ENCODE measurements around the gene NDUFA11. TPM values are rescaled to one million over a fixed set of nuclear protein-coding genes. Genes with fewer than 3 reads are reported as not detected.

The NDUFA11 gene
- total RNA-seq, 1 donor from 2014 or later = 558 TPM

DNA sequence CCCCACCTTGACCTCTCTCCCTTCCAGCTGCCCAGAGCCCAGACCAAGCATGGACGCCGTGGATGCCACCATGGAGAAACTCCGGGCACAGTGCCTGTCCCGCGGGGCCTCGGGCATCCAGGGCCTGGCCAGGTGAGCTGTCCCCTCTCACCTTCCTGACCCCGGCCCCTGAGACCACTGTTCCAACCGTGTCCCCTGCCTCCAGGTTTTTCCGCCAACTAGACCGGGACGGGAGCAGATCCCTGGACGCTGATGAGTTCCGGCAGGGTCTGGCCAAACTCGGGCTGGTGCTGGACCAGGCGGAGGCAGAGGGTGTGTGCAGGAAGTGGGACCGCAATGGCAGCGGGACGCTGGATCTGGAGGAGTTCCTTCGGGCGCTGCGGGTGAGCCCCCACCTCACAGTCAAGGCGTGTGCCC lies 10.8 kb upstream of the NDUFA11 start:
- intact Hi-C loops (cut with micrococcal nuclease) = no loop called here
- ATAC-seq (peak; percentile 8), DNase-seq (no peak)

DNA sequence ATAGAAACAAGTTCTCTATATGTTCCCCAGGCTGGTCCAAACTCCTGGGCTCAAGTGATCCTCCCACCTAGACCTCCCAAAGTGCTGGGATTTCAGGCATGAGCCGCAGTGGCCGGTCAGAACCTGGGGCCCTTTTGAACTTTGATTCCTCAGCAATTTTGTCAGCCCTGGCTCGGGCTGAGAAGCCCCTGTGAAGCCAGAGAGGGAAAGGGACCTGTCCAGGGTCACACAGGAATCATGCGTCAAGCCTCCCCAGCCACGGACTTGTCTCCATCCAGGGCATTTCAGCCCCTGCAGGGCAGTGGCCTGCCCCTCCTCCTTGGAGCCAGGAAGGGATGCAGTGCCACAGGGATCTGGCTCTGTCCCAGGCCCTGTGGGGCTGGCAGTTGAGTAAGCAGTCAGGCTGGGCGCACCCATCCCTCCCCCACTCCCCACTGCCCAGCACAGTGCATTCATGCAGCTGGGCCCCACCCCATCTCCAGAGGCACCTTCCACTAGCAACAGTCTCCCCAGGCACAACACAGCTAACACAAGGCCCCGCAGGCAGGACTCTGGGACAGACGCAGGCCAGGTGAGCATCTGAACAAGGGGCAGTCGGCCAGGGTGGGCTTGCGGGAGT lies 10.3 kb upstream of the NDUFA11 start, which contains the start of gene CAPS:
CAPS (plus strand) TSS at position 516 of the 619 bp plus-strand sequence. CDS start 153 bp downstream, outside the sequence.
- intact Hi-C loops (cut with micrococcal nuclease) = no loop called here
- DNase-seq = peak; percentile 74
- peak; percentile 79 for ATAC-seq

- no peak for ATAC-seq
- intact Hi-C loops (cut with micrococcal nuclease) = no loop called here
- no peak for DNase-seq
Measured at GRCh38 chr19:5911366-5911765, 7.8 kb upstream of the NDUFA11 start.

DNA sequence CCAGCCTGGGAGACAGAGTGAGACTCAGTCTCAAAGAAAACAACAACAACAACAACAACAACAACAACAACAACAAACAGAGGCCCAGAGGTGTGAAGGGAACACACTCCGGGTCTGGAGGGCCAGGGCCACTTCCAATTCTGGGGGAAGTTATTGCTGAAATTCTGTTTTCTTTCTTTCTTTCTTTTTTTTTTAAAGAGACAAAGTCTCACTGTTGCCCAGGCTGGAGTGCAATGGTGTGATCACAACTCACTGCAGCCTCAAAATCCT lies 7.0 kb upstream of the NDUFA11 start:
- intact Hi-C loops (cut with micrococcal nuclease) = no loop called here
- DNase-seq (no peak), ATAC-seq (no peak)

- DNase-seq (no peak), ATAC-seq (no peak)
- intact Hi-C loops (cut with micrococcal nuclease) = no loop called here
Measured at GRCh38 chr19:5908773-5909442, 5.3 kb upstream of the NDUFA11 start.

DNA sequence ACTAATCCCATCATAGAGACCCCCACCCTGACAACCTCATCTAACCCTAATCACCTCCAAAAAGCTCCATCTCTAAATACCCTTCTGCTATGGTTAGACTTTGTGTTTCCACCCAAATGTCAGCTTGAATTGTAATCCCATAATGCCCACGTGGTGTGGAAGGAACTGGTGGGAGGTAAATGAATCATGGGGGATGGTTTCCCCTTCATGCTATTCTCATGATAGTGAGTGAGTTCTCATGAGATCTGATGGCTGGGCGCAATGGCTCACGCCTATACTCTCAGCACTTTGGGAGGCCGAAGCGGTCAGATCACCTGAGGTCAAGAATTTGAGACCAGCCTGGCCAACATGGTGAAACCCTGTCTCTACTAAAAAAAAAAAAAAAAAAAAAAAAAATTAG lies 3.7 kb upstream of the NDUFA11 start:
- DNase-seq (no peak), ATAC-seq (no peak)
- intact Hi-C loops (cut with micrococcal nuclease) = no loop called here

- no peak for DNase-seq
- ATAC-seq = no peak
- intact Hi-C loops (cut with micrococcal nuclease) = no loop called here
Measured at GRCh38 chr19:5905114-5905778, 1.7 kb upstream of the NDUFA11 start.

DNA sequence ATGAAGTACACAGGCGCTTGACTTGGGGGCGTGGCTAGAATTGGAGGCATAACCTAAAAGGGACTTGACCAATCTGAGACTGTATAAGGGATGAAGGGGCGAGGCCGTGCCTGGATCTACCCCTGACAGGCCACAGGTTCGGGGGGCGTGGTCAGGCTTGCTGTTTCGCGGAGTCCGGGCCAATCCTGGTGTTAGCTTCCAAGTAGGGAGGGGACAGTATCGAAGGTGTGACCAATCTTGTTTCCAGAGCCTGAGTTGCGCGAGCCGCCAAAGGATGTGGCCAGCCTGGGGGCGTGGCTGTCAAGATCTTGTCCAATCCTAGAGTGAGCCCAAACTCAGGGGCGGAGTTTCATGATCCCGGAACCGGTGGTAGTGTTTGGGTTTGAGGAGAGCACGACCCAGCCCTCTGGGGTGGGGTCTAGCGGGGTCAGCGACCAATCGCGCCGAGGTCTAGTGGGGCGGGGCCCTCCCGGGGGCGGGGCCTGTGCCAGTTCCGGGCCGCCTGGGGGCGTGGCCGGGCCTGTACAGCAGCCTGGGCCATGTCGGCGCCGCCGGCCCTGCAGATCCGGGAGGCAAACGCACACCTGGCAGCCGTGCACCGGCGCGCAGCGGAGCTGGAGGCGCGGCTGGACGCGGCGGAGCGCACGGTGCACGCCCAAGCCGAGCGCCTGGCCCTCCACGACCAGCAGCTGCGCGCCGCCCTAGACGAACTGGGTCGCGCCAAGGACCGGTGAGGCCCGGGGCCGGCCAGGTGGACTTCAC lies 943 bp upstream of the NDUFA11 start, which contains the start of gene VMAC:
VMAC (plus strand) TSS at position 521 of the 762 bp plus-strand sequence; CDS start at position 540, 19 bp downstream.
- ATAC-seq (peak; percentile 83), DNase-seq (peak; percentile 100)
- intact Hi-C loops (cut with micrococcal nuclease) = no loop called here

DNA sequence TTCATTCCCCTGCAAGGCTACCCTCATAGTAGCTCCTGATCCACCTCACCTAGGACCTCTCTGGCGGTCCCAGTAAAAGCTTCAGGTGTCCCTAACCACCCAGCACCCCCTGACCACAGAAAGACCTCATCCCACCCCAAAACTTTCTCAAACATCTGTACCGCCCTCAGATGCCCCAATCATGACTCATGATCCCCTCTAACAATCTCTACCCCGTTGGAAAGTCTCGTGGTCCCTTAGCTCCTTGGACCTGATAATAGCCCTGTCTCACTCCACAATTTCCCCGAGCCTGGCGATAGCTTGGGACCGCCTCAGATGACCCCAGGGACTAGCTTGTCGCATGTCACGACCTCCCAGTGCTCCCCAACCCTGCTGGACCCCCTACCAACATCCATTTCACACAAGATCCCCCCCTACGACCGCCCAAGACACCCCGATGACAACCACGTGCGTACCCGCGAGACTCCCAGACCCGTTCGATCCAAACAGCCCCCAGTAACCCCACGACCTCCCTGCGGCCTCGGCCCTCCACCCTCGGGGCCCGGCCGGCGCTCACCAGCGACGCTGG lies 450 bp downstream of the NDUFA11 start:
- intact Hi-C loops (cut with micrococcal nuclease) = no loop called here
- ATAC-seq = no peak
- no peak for DNase-seq

DNA sequence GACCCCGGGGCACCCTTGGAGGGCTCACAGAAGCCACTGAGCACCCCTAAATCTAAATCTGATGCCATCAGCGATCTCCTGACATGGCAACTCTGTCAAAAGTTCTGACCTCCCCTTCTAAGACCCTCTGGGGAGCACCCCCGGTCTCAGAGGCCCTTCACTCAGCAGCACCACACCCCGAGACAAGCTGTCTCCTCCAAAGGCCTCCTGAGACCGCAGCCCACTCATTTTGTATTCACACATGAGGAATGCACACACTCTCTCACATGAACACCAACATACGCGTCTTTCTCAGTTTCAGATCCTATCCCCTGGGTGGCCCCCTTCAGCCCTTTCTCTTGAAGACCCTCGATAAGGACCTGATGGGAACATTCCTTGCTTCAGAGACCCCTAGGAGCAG lies 2.6 kb downstream of the NDUFA11 start:
- ATAC-seq (no peak), DNase-seq (no peak)
- intact Hi-C loops (cut with micrococcal nuclease) = no loop called here

- DNase-seq (no peak), ATAC-seq (no peak)
- intact Hi-C loops (cut with micrococcal nuclease) = no loop called here
Measured at GRCh38 chr19:5899728-5900526, 3.7 kb downstream of the NDUFA11 start.

GRCh38 chr19:5897189-5897969 lies 6.2 kb downstream of the NDUFA11 start:
- DNase-seq (no peak), ATAC-seq (no peak)
- intact Hi-C loops (cut with micrococcal nuclease) = no loop called here

DNA sequence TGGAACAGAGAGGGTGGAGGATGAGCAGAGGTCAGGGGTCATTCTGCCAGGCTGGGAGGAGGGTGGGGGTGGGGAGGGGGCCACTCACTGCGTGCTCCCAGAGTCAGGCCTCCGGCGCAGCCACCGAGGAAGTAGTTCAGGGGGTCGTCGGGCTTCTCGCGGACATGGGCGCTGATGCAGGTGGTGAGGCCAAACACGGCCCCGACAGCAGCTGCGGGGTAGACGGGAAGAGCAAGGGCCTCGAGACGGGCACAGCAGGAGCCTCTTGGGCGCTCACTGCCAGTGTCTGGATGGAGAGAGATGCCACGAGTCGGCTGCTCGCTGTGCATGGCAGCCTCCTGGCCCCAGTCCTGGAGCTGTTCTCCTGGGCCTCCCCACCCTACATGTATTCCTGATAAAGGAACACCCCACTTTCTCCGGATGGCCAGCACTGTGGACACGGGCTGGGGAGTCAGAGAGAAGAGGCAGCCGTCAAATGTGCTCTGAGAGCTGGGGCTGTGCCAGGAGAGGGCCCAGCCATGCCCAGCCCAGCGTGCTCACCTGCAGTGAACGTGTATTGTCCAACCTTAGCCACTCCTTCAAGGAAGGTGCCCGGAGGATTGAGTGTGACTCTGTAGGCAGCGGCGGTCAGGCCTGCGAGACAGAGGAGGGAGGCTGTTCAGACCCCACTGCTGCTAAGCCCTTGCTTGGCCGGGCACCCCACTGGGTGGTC lies 7.1 kb downstream of the NDUFA11 start:
- intact Hi-C loops (cut with micrococcal nuclease) = no loop called here
- ATAC-seq = no peak
- no peak for DNase-seq

GRCh38 chr19:5895890-5896289 lies 7.7 kb downstream of the NDUFA11 start:
- DNase-seq (no peak), ATAC-seq (no peak)
- intact Hi-C loops (cut with micrococcal nuclease) = no loop called here

- ATAC-seq = peak; percentile 42
- no peak for DNase-seq
- intact Hi-C loops (cut with micrococcal nuclease) = no loop called here
Measured at GRCh38 chr19:5895409-5895808, 8.2 kb downstream of the NDUFA11 start.

GRCh38 chr19:5894704-5895349 lies 8.8 kb downstream of the NDUFA11 start:
- intact Hi-C loops (cut with micrococcal nuclease) = no loop called here
- peak; percentile 2 for ATAC-seq
- DNase-seq = no peak

All from left ventricle myocardium superior (tissue), 1 donor.